DOHH2 (cell line): ENCODE data around the gene PATL2.

ENCODE experiments used
- H3F3A ChIP-seq: fragments of 200-600 bp; sonication (generic), shearing (Covaris generic); 2 replicates; pipeline ENCODE4 v1.6.0; 2016; ENCODE audit warnings: antibody characterized with exemption, mild to moderate bottlenecking; ENCODE audit not compliant: control insufficient read depth, insufficient read depth
- H3K27ac ChIP-seq: fragments of 200-600 bp; sonication (generic); 2 replicates; pipeline ENCODE4 v1.5.1; 2014; ENCODE audit warnings: low read depth, mild to moderate bottlenecking, low read length, moderate library complexity
- H3K27me3 ChIP-seq: fragments of 200-600 bp; sonication (generic); 2 replicates; pipeline ENCODE4 v1.6.1; 2014; ENCODE audit warnings: mild to moderate bottlenecking, low read length, mixed read lengths; ENCODE audit not compliant: control insufficient read depth
- H3K36me3 ChIP-seq: fragments of 200-600 bp; sonication (generic); 2 replicates; pipeline ENCODE4 v1.6.1; 2014; ENCODE audit warnings: mild to moderate bottlenecking, low read length, moderate library complexity, mixed read lengths; ENCODE audit not compliant: control insufficient read depth
- H3K4me1 ChIP-seq: fragments of 200-600 bp; sonication (generic); 2 replicates; pipeline ENCODE4 v1.6.1; 2014; ENCODE audit warnings: mild to moderate bottlenecking, low read length, mixed read lengths; ENCODE audit not compliant: control insufficient read depth
- H3K4me2 ChIP-seq: fragments of 200-600 bp; sonication (generic); 2 replicates; pipeline ENCODE4 v1.6.0; 2014; ENCODE audit warnings: mild to moderate bottlenecking, low read length, moderate library complexity
- H3K4me3 ChIP-seq: fragments of 200-600 bp; sonication (generic); 2 replicates; pipeline ENCODE4 v1.5.1; 2014; ENCODE audit warnings: mild to moderate bottlenecking, low read length, mixed read lengths
- H3K79me2 ChIP-seq: fragments of 200-600 bp; sonication (generic); 2 replicates; pipeline ENCODE4 v1.6.1; 2014; ENCODE audit warnings: mild to moderate bottlenecking, low read length, mixed read lengths; ENCODE audit not compliant: control insufficient read depth
- H3K9me2 ChIP-seq: fragments of 200-600 bp; sonication (generic); replicated peaks from 2 replicates; pipeline ENCODE4 v1.6.1; 2014; ENCODE audit warnings: mild to moderate bottlenecking, low read length, mixed read lengths; ENCODE audit not compliant: control insufficient read depth
- H3K9me3 ChIP-seq: fragments of 200-600 bp; sonication (generic); 2 replicates; pipeline ENCODE4 v1.6.1; 2014; ENCODE audit warnings: antibody characterized with exemption, low read length, mixed read lengths; ENCODE audit not compliant: control insufficient read depth, insufficient read depth
- H4K20me1 ChIP-seq: fragments of 200-600 bp; sonication (generic); 2 replicates; pipeline ENCODE4 v1.6.0; 2014; ENCODE audit warnings: low read depth, mild to moderate bottlenecking, antibody characterized with exemption, low read length, moderate library complexity; ENCODE audit not compliant: control insufficient read depth, insufficient read depth
- EZH2phosphoT487 ChIP-seq: fragments of 200-600 bp; sonication (generic); IDR thresholded peaks from 2 replicates; pipeline ENCODE4 v1.6.1; 2017; ENCODE audit warnings: borderline replicate concordance, mild to moderate bottlenecking, antibody characterized with exemption, low read length, moderate library complexity, mixed read lengths
- TF ChIP-seq, protein P1 (sequence below): fragments of 200-600 bp; sonication (generic); IDR thresholded peaks from one replicate; pipeline ENCODE4 v1.5.1; 2014; ENCODE audit warnings: antibody characterized with exemption, mild to moderate bottlenecking, low read depth, low read length; ENCODE audit not compliant: poor library complexity, severe bottlenecking

Gene PATL2

GRCh38 chr15:44715797-44716334, 4.7 kb upstream of the PATL2 start:
- H3K9me2 ChIP-seq: no peaks in the 10 kb centered on the region
- peaks cover 76% of the 10 kb centered on the region for H3K4me1 ChIP-seq
- H3K9me3 ChIP-seq: no peaks in the 10 kb centered on the region
- H3K36me3 ChIP-seq: peaks cover 76% of the 10 kb centered on the region
- H3K4me3 ChIP-seq: no peak overlapping the region
- peaks cover 34% of the 10 kb centered on the region; the same call in 1 of the 2 replicates for H4K20me1 ChIP-seq
- peaks cover 48% of the 10 kb centered on the region for H3K79me2 ChIP-seq
- no peak overlapping the region for H3K4me2 ChIP-seq
- no peak overlapping the region for H3K27ac ChIP-seq
- peaks cover 63% of the 10 kb centered on the region for H3F3A ChIP-seq
- no peaks in the 10 kb centered on the region for H3K27me3 ChIP-seq
- no peak for TF ChIP-seq EZH2phosphoT487
- TF ChIP-seq, protein P1, sequence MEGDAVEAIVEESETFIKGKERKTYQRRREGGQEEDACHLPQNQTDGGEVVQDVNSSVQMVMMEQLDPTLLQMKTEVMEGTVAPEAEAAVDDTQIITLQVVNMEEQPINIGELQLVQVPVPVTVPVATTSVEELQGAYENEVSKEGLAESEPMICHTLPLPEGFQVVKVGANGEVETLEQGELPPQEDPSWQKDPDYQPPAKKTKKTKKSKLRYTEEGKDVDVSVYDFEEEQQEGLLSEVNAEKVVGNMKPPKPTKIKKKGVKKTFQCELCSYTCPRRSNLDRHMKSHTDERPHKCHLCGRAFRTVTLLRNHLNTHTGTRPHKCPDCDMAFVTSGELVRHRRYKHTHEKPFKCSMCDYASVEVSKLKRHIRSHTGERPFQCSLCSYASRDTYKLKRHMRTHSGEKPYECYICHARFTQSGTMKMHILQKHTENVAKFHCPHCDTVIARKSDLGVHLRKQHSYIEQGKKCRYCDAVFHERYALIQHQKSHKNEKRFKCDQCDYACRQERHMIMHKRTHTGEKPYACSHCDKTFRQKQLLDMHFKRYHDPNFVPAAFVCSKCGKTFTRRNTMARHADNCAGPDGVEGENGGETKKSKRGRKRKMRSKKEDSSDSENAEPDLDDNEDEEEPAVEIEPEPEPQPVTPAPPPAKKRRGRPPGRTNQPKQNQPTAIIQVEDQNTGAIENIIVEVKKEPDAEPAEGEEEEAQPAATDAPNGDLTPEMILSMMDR: no peak

- Histone ChIP-seq H3F3A (peaks cover 61% of the 10 kb centered on the region), H3K4me1 (peaks cover 76% of the 10 kb centered on the region), H3K36me3 (peaks cover 76% of the 10 kb centered on the region), H3K27me3 (no peaks in the 10 kb centered on the region), H3K4me3 (no peak overlapping the region), H4K20me1 (peaks cover 34% of the 10 kb centered on the region; the same call in 1 of the 2 replicates), H3K9me2 (no peaks in the 10 kb centered on the region), H3K9me3 (no peaks in the 10 kb centered on the region), H3K4me2 (no peak overlapping the region), H3K27ac (no peak overlapping the region), H3K79me2 (peaks cover 54% of the 10 kb centered on the region)
- TF ChIP-seq, protein P1: no peak
- TF ChIP-seq EZH2phosphoT487: no peak
Observed at GRCh38 chr15:44715142-44715796, 4.1 kb upstream of the PATL2 start.

DNA sequence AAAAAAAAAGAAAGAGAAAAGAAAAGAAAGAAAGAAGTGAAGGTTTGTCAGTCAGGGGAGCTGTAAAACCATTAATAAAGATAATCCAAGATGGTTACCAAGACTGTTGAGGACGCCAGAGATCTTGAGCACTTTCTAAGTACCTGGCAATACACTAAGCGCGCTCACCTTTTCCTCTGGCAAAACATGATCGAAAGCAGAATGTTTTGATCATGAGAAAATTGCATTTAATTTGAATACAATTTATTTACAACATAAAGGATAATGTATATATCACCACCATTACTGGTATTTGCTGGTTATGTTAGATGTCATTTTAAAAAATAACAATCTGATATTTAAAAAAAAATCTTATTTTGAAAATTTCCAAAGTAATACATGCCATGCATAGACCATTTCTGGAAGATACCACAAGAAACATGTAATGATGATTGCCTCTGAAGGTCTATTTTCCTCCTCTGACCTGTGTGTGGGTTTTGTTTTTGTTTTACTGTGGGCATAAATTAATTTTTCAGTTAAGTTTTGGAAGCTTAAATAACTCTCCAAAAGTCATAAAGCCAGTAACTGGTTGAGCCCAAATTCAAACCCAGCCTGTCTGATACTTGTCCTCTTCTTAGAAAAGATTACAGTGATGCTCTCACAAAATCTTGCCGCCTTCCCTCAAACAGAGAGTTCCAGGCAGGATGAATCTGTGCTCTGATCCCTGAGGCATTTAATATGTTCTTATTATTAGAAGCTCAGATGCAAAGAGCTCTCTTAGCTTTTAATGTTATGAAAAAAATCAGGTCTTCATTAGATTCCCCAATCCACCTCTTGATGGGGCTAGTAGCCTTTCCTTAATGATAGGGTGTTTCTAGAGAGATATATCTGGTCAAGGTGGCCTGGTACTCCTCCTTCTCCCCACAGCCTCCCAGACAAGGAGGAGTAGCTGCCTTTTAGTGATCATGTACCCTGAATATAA, 2.2 kb upstream of the PATL2 start:
- Histone ChIP-seq H3K4me1 (peaks cover 64% of the 10 kb centered on the region), H3K27ac (peak overlapping the region; percentile 80), H3K27me3 (no peaks in the 10 kb centered on the region), H3K9me3 (no peaks in the 10 kb centered on the region), H3K9me2 (no peaks in the 10 kb centered on the region), H4K20me1 (peaks cover 34% of the 10 kb centered on the region; the same call in 1 of the 2 replicates), H3K4me3 (peak overlapping the region; percentile 90), H3K4me2 (peak overlapping the region; percentile 74), H3F3A (peaks cover 45% of the 10 kb centered on the region), H3K79me2 (peaks cover 55% of the 10 kb centered on the region), H3K36me3 (peaks cover 69% of the 10 kb centered on the region)
- TF ChIP-seq EZH2phosphoT487: no peak
- TF ChIP-seq, protein P1: peak; percentile 42
